GM18909 (cell line): Measurements from ENCODE around the gene ADGB.
"Not testable (repeated sequence)": the region's sequence is repeated elsewhere in the genome, so short reads cannot be mapped to it uniquely, and the experiment has no call there.

Experiments
- ATAC-seq: cut with Tn5 transposase; IDR thresholded peaks from one replicate; pipeline ENCODE4 v1.9.1; 2021; ENCODE audit warnings: mild to moderate bottlenecking; ENCODE audit not compliant: unreplicated experiment, poor library complexity

The ADGB gene

GRCh38 chr6:146739696-146740095 lies 140.9 kb downstream of the ADGB start:
- no peak for ATAC-seq

GRCh38 chr6:146741609-146742008 lies 142.8 kb downstream of the ADGB start:
- no peak for ATAC-seq

- ATAC-seq: no peak
Observed at GRCh38 chr6:146753306-146753705, 154.5 kb downstream of the ADGB start.

GRCh38 chr6:146767632-146768031 lies 168.9 kb downstream of the ADGB start:
- no peak for ATAC-seq

- ATAC-seq: no peak
Observed at GRCh38 chr6:146768722-146769121, 169.9 kb downstream of the ADGB start.

- ATAC-seq: peak; percentile 31
Observed at GRCh38 chr6:146770275-146770964, 171.6 kb downstream of the ADGB start.

GRCh38 chr6:146770965-146771735 lies 172.4 kb downstream of the ADGB start:
- ATAC-seq: peak; percentile 57

GRCh38 chr6:146775220-146775619 lies 176.4 kb downstream of the ADGB start:
- ATAC-seq: no peak

- no peak for ATAC-seq
Observed at GRCh38 chr6:146781836-146782235, 183.1 kb downstream of the ADGB start.

GRCh38 chr6:146785001-146785585 lies 186.3 kb downstream of the ADGB start:
- peak; percentile 93 for ATAC-seq

- no peak for ATAC-seq
Observed at GRCh38 chr6:146787876-146788508, 189.2 kb downstream of the ADGB start.

GRCh38 chr6:146790561-146791091 lies 191.9 kb downstream of the ADGB start:
- ATAC-seq: no peak

GRCh38 chr6:146791930-146792329 lies 193.2 kb downstream of the ADGB start:
- no peak for ATAC-seq

- ATAC-seq: not testable (repeated sequence)
Observed at GRCh38 chr6:146793218-146793617, 194.4 kb downstream of the ADGB start.

- no peak for ATAC-seq
Observed at GRCh38 chr6:146795479-146796133, 196.8 kb downstream of the ADGB start.

GRCh38 chr6:146803167-146803566 lies 204.4 kb downstream of the ADGB start:
- ATAC-seq: not testable (repeated sequence)

GRCh38 chr6:146803601-146804000 lies 204.8 kb downstream of the ADGB start:
- no peak for ATAC-seq

- no peak for ATAC-seq
Observed at GRCh38 chr6:146805546-146806325, 207.0 kb downstream of the ADGB start.

GRCh38 chr6:146809014-146809413 lies 210.2 kb downstream of the ADGB start:
- ATAC-seq: not testable (repeated sequence)
